Brain microvascular endothelial cell (primary cell): ENCODE results near the gene ARHGAP9.
"Not testable (repeated sequence)": the region's sequence is repeated elsewhere in the genome, so short reads cannot be mapped to it uniquely, and the experiment has no call there.

Experiments used
- DNase-seq: peaks from one replicate; pipeline ENCODE4 v3.0.0-alpha.2; 2020
- H3K27ac ChIP-seq: fragments of 250-450 bp; sonication (Bioruptor Pico); 2 replicates; pipeline ENCODE4 v1.5.1; 2020; ENCODE audit warnings: mild to moderate bottlenecking, moderate library complexity
- H3K27me3 ChIP-seq: fragments of 250-450 bp; sonication (Bioruptor Pico); replicated peaks from 2 replicates; pipeline ENCODE4 v1.5.1; 2020; ENCODE audit warnings: mild to moderate bottlenecking
- H3K36me3 ChIP-seq: fragments of 250-450 bp; sonication (Bioruptor Pico); replicated peaks from 2 replicates; pipeline ENCODE4 v1.5.1; 2020; ENCODE audit warnings: mild to moderate bottlenecking
- H3K4me3 ChIP-seq: 2 replicates; pipeline ENCODE4 v1.5.1; 2011; ENCODE audit warnings: low read depth, mild to moderate bottlenecking, control low read depth, low read length, moderate library complexity
- in situ Hi-C: cut with HindIII; loops from 2 replicates; pipeline ENCODE4 v1.10.0; 2017; ENCODE audit warnings: low sequenced_read_pairs, low pct_ligation_motif_present
- TF ChIP-seq, protein P1 (sequence below): IDR thresholded peaks from 2 replicates; pipeline ENCODE4 v1.5.1; 2011; ENCODE audit warnings: low read depth, mild to moderate bottlenecking, moderate library complexity, low read length, control low read depth, inconsistent platforms; ENCODE audit errors: missing control alignments

ARHGAP9 gene

DNA sequence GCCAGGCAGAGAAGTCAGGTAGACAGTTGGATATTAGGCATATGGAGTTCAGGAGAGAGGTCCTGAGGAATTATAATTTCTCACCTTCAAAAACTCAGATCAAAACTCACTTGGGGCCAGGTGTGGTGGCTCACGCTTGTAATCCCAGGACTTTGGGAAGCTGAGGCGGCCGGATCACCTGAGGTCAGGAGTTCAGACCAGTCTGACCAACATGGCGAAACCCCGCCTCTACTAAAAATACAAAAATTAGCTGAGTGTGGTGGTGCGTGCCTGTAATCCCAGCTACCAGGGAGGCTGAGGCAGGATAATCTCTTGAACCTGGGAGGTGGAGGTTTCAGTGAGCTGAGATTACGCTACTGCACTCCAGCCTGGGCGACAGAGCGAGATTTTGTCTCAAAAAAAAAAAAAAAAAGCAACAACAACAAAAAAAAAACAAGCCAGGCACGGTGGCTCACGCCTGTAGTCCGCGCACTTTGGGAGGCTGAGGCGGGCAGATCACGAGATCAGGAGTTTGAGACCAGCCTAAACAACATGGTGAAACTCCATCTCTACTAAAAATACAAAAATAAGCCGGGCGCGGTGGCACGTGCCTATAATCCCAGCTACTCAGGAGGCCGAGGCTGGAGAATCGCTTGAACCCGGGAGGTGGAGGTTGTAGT lies 22.8 kb upstream of the ARHGAP9 start:
- H3K27me3 ChIP-seq, in situ Hi-C loops, H3K27ac ChIP-seq, DNase-seq, H3K4me3 ChIP-seq: not testable (repeated sequence)
- H3K36me3 ChIP-seq, result peaks cover 73% of the 10 kb centered on the region

DNA sequence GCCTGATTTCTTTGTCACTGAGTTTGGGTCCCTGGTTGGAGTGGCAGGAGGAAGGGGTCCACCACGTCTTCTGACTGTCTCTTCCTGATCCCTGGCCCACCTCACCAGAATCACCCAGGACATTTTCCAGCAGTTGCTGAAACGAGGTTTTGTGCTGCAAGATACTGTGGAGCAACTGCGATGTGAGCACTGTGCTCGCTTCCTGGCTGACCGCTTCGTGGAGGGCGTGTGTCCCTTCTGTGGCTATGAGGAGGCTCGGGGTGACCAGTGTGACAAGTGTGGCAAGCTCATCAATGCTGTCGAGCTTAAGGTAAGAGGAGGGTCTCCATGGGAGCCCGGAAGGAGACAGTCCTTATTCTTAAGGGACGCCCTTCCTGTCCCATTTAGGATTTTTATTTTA lies 20.5 kb upstream of the ARHGAP9 start:
- in situ Hi-C loops, result no loop called here
- TF ChIP-seq, protein P1, sequence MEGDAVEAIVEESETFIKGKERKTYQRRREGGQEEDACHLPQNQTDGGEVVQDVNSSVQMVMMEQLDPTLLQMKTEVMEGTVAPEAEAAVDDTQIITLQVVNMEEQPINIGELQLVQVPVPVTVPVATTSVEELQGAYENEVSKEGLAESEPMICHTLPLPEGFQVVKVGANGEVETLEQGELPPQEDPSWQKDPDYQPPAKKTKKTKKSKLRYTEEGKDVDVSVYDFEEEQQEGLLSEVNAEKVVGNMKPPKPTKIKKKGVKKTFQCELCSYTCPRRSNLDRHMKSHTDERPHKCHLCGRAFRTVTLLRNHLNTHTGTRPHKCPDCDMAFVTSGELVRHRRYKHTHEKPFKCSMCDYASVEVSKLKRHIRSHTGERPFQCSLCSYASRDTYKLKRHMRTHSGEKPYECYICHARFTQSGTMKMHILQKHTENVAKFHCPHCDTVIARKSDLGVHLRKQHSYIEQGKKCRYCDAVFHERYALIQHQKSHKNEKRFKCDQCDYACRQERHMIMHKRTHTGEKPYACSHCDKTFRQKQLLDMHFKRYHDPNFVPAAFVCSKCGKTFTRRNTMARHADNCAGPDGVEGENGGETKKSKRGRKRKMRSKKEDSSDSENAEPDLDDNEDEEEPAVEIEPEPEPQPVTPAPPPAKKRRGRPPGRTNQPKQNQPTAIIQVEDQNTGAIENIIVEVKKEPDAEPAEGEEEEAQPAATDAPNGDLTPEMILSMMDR, result no peak
- no peak for DNase-seq
- Histone ChIP-seq H3K27me3 (no peaks in the 10 kb centered on the region), H3K27ac (no peak overlapping the region), H3K4me3 (no peak overlapping the region), H3K36me3 (peaks cover 76% of the 10 kb centered on the region)

DNA sequence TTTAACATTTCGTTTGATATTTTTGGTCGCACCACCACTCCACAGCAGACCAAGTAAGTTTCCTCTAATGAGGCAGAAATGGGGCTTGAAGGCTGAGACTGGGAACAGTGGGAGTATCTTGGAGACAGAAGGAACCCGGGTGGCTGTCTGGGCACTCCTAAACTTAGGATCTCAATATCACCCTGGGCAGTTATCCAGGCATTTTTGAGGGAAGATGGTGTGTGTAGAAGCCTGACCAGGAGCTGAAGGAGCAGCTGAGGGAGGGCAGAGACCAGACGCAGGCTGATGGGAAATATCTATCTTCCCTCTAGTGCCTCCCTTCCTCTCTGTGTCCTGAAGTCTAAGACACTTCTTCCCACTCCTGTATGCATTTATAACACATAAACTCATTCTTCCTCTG lies 18.9 kb upstream of the ARHGAP9 start:
- DNase-seq, result no peak
- no peak overlapping the region for H3K27ac ChIP-seq
- no peak overlapping the region for H3K4me3 ChIP-seq
- TF ChIP-seq, protein P1, result no peak
- H3K27me3 ChIP-seq, result no peaks in the 10 kb centered on the region
- in situ Hi-C loops, result no loop called here
- H3K36me3 ChIP-seq, result peaks cover 64% of the 10 kb centered on the region

DNA sequence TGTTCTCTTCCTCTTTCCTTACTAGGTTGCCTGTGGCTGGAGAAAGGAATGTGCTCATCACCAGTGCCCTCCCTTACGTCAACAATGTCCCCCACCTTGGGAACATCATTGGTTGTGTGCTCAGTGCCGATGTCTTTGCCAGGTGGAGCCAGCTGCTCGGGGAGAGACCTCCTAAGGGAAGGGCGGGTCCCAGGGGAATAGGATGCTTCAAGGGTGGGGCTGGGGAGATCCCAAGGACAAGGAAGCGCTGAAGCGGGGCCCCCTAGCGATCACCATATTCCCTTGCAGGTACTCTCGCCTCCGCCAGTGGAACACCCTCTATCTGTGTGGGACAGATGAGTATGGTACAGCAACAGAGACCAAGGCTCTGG lies 18.5 kb upstream of the ARHGAP9 start:
- TF ChIP-seq, protein P1, result peak; percentile 37
- in situ Hi-C loops, result no loop called here
- H3K4me3 ChIP-seq, result no peak overlapping the region
- no peaks in the 10 kb centered on the region for H3K27me3 ChIP-seq
- DNase-seq, result no peak
- no peak overlapping the region for H3K27ac ChIP-seq
- peaks cover 60% of the 10 kb centered on the region for H3K36me3 ChIP-seq

DNA sequence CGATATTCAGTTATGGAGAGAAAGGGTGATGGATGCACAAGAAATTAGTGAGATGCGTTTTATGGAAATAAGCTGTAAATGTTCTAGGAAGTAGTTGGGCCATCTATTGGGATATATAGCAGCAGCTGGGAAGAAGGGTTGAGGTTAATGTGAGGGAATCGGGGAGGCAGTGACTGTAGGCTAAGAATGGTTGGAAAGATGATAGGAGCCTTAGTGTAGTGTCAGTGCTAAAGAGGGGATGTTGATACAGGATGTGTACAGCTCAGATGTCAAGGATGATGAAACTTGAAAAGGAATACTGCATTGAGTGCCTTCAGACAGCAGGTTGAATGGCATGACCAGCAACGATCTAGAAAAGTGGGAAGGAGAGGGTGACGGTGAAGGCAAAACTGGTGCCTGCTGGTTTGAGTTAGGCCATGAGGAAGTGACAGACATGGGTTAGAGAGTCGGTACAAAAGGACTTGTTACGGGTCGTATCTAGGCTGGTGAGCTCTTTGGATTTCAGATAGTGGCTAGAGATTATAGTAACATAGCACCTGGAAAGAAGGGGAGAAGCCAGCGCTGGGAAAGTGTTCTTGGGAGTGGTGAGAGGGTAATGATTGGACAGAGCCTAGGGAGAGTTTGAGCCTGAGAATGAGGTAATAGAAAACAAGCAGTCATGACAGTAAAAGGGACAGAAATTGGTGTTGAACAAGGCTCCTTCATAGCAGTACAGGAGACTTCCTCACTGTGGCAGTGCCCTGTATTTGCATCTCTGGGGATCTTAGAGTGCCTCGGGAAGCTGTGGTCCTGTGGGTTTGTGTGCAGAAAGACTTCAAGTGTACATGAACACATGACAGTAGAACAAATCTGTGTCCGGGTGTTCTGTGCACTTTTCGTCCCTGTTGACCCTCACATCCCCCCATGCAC lies 17.8 kb upstream of the ARHGAP9 start:
- no peak for DNase-seq
- H3K27me3 ChIP-seq, result no peaks in the 10 kb centered on the region
- TF ChIP-seq, protein P1, result no peak
- peaks cover 66% of the 10 kb centered on the region for H3K36me3 ChIP-seq
- in situ Hi-C loops, result no loop called here
- H3K27ac ChIP-seq, result no peak overlapping the region
- H3K4me3 ChIP-seq, result no peak overlapping the region

DNA sequence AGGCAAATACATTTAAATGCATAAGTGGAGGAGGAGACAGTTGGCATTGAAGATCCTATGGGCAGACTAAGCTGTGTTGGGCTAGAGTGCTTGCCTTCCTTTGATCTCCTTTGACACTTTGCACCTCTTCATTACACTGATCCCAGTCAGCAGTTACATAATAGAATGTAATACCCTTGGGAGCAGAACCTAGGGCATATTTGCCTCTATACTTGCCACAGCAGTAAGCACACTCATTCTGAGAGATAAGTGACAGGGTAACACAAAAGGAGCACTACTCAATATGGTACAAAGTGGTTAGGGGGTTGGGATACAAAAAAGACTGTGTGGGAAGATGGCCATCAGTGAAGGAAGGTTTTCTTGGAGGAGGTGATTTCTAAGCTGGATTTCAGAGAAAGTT lies 17.2 kb upstream of the ARHGAP9 start:
- Histone ChIP-seq H3K27me3 (no peaks in the 10 kb centered on the region), H3K36me3 (peaks cover 64% of the 10 kb centered on the region), H3K27ac (no peak overlapping the region), H3K4me3 (no peak overlapping the region)
- no peak for DNase-seq
- in situ Hi-C loops, result no loop called here
- TF ChIP-seq, protein P1, result no peak

DNA sequence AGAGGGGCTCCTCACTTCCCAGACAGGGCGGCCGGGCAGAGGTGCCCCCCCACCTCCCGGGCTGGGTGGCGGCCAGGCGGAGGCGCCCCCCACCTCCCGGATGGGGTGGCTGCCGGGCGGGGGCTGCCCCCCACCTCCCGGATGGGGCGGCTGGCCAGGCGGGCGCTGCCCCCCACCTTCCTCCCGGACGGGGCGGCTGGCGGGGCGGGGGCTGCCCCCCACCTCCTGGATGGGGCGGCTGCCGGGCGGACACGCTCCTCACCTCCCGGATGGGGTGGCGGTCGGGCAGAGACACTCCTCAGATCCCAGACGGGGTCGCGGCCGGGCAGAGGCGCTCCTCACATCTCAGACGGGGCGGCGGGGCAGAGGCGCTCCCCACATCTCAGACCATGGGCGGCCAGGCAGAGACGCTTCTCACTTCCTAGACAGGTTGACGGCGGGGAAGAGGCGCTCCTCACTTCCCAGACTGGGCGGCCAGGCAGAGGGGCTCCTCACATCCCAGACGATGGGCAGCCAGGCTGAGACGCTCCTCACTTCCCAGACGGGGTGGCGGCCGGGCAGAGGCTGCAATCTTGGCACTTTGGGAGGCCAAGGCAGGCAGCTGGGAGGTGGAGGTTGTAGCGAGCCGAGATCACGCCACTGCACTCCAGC lies 15.5 kb upstream of the ARHGAP9 start:
- H3K27ac ChIP-seq, DNase-seq, H3K4me3 ChIP-seq, in situ Hi-C loops, H3K27me3 ChIP-seq: not testable (repeated sequence)
- peaks cover 64% of the 10 kb centered on the region for H3K36me3 ChIP-seq
